HCT116 (cell line): ENCODE data around the gene NAT8. TPM values are rescaled to one million over a fixed set of nuclear protein-coding genes. Genes with fewer than 3 reads are reported as not detected.

Source experiments
- ATAC-seq: fragments of 200-7000 bp; cut with Tn5 transposase; 2 replicates; pipeline ENCODE4 v1.9.1; 2020; ENCODE audit warnings: mild to moderate bottlenecking, moderate library complexity
- BruUV-seq: library from RNA; stranded (reverse); fragments of 400-500 nt; replicated peaks from 2 replicates; lab custom pipeline; 2021; lab: Mats Ljungman, UMichigan
- CTCF ChIA-PET: fragments of 300-600 bp; sonication (Branson Sonifier 250); formaldehyde crosslinking; loops from one replicate; lab custom pipeline; 2021; ENCODE audit warnings: antibody characterized with exemption; lab: Charles Lee
- POLR2A ChIA-PET: fragments of 300-600, 350-600 bp; sonication (Branson Sonifier 250); formaldehyde crosslinking; loops from one replicate; lab custom pipeline; 2021; ENCODE audit warnings: antibody characterized with exemption; lab: Charles Lee
- RAD21 ChIA-PET, 2 experiments: fragments of 300-600 bp; sonication (Branson Sonifier 250); formaldehyde crosslinking; loops; one replicate each; lab custom pipeline; 2023; ENCODE audit warnings: low total read pairs in 2 of 2; ENCODE audit not compliant: uncharacterized antibody in 2 of 2, unreplicated experiment in 2 of 2, low non-redundant PET in 1 of 2; lab: Charles Lee
- DNase-seq: peaks from one replicate; pipeline ENCODE4 v3.0.0-alpha.2; 2010; ENCODE audit warnings: low read depth, low spot score
- H2AFZ ChIP-seq: fragments of 200-600 bp; shearing (Covaris generic), sonication (generic); 2 replicates; pipeline ENCODE4 v1.6.1; 2017; ENCODE audit warnings: low read depth, mixed run types, mixed read lengths, antibody characterized with exemption, low read length; ENCODE audit not compliant: poor library complexity, severe bottlenecking
- H3K27ac ChIP-seq: 2 replicates; pipeline ENCODE4 v1.5.1; 2012; ENCODE audit warnings: low read depth, low read length
- H3K27me3 ChIP-seq: fragments of 200-600 bp; sonication (generic); 2 replicates; pipeline ENCODE4 v1.6.1; 2016; ENCODE audit warnings: mixed run types, low read length, mixed read lengths; ENCODE audit not compliant: insufficient read depth
- H3K36me3 ChIP-seq, 2 experiments: fragments of 200-500 bp in 1 of 2; fragments of 200-600 bp in 1 of 2; sonication (Bioruptor generic) in 1 of 2; sonication (generic) in 1 of 2; 2 replicates each; pipeline versions ENCODE4 v1.5.1 to v1.6.1; 2014 to 2016; ENCODE audit warnings: low read length in 2 of 2, inconsistent platforms in 1 of 2, mixed read lengths in 1 of 2, mixed run types in 1 of 2; ENCODE audit not compliant: insufficient read depth in 2 of 2, control insufficient read depth in 1 of 2
- H3K4me1 ChIP-seq, 2 experiments: fragments of 200-600 bp in 1 of 2; sonication (generic) in 1 of 2; 2 replicates each; pipeline versions ENCODE4 v1.5.1 to v1.6.1; 2012 to 2017; ENCODE audit warnings: low read length in 2 of 2, inconsistent platforms in 1 of 2, mild to moderate bottlenecking in 1 of 2, mixed read lengths in 1 of 2, mixed run types in 1 of 2, moderate library complexity in 1 of 2; ENCODE audit not compliant: insufficient read depth in 2 of 2, control insufficient read depth in 1 of 2
- H3K4me2 ChIP-seq: fragments of 200-600 bp; sonication (generic); 2 replicates; pipeline ENCODE4 v1.6.1; 2017; ENCODE audit warnings: mixed run types, low read length, mixed read lengths
- H3K4me3 ChIP-seq, 2 experiments: fragments of 200-600 bp in 1 of 2; sonication (generic) in 1 of 2; replicated peaks in 1 of 2; 2 replicates each; pipeline ENCODE4 v1.5.1; 2011 to 2016; ENCODE audit warnings: low read length in 2 of 2, control low read depth in 1 of 2, low read depth in 1 of 2, mild to moderate bottlenecking in 1 of 2, mixed read lengths in 1 of 2, mixed run types in 1 of 2
- H3K79me2 ChIP-seq: fragments of 200-600 bp; sonication (generic); 2 replicates; pipeline ENCODE4 v1.6.1; 2017; ENCODE audit warnings: mild to moderate bottlenecking, mixed run types, low read length, moderate library complexity, mixed read lengths; ENCODE audit not compliant: insufficient read depth
- H3K9ac ChIP-seq: fragments of 200-600 bp; sonication (generic); 2 replicates; pipeline ENCODE4 v1.6.1; 2016; ENCODE audit warnings: low read length, mixed read lengths
- H3K9me2 ChIP-seq: fragments of 200-600 bp; sonication (generic), shearing (Covaris generic); 2 replicates; pipeline ENCODE4 v1.6.1; 2017; ENCODE audit warnings: mixed run types, mild to moderate bottlenecking, moderate library complexity; ENCODE audit not compliant: insufficient read depth
- H3K9me3 ChIP-seq, 2 experiments: fragments of 200-500 bp in 1 of 2; fragments of 200-600 bp in 1 of 2; sonication (Bioruptor generic) in 1 of 2; sonication (generic) in 1 of 2; 2 replicates each; pipeline ENCODE4 v1.6.1; 2014 to 2017; ENCODE audit warnings: low read length in 2 of 2, mixed read lengths in 2 of 2, inconsistent platforms in 1 of 2, low read depth in 1 of 2, mild to moderate bottlenecking in 1 of 2, mixed run types in 1 of 2, moderate library complexity in 1 of 2; ENCODE audit not compliant: control insufficient read depth in 1 of 2, insufficient read depth in 1 of 2
- H4K20me1 ChIP-seq: fragments of 200-600 bp; sonication (generic), shearing (Covaris generic); 2 replicates; pipeline ENCODE4 v1.6.1; 2017; ENCODE audit warnings: mixed run types, mild to moderate bottlenecking, moderate library complexity; ENCODE audit not compliant: insufficient read depth
- ATF3 ChIP-seq: IDR thresholded peaks from 2 replicates; pipeline ENCODE4 v1.6.1; 2012
- CEBPB ChIP-seq: IDR thresholded peaks from 2 replicates; pipeline ENCODE4 v1.6.1; 2012; ENCODE audit warnings: low read depth
- EGR1 ChIP-seq: IDR thresholded peaks from 2 replicates; pipeline ENCODE4 v1.6.1; 2012; ENCODE audit warnings: low read depth
- ELF1 ChIP-seq: IDR thresholded peaks from 2 replicates; pipeline ENCODE4 v1.6.1; 2012; ENCODE audit warnings: low read depth, borderline replicate concordance
- JUND ChIP-seq: IDR thresholded peaks from 2 replicates; pipeline ENCODE4 v1.6.1; 2012
- POLR2AphosphoS5 ChIP-seq: IDR thresholded peaks from 2 replicates; pipeline ENCODE4 v1.6.1; 2011; ENCODE audit warnings: mild to moderate bottlenecking, low read depth, low read length, moderate library complexity
- RAD21 ChIP-seq: IDR thresholded peaks from 2 replicates; pipeline ENCODE4 v1.6.1; 2012; ENCODE audit warnings: low read depth, mild to moderate bottlenecking
- SIN3A ChIP-seq: IDR thresholded peaks from 2 replicates; pipeline ENCODE4 v1.6.1; 2012; ENCODE audit warnings: low read depth
- SRF ChIP-seq: IDR thresholded peaks from 2 replicates; pipeline ENCODE4 v1.6.1; 2012; ENCODE audit warnings: low read depth
- ZBTB33 ChIP-seq: IDR thresholded peaks from 2 replicates; pipeline ENCODE4 v1.6.1; 2011; ENCODE audit warnings: mild to moderate bottlenecking, low read length, moderate library complexity; ENCODE audit not compliant: insufficient replicate concordance; ENCODE audit errors: extremely low read depth
- intact Hi-C: fragments of 100-400 bp; cut with micrococcal nuclease; formaldehyde crosslinking; loops from 2 replicates; pipeline ENCODE4 v1.10.0; 2022
- total RNA-seq: library from RNA; stranded (reverse); gene quantifications from one replicate; pipeline ENCODE4 v1.2.1, GENCODE V29; 2021; ENCODE audit not compliant: unreplicated experiment
- TF ChIP-seq, protein P1 (sequence below), 3 experiments: fragments of 200-600 bp in 1 of 3; sonication (generic) in 1 of 3; IDR thresholded peaks in 2 of 3; conservative IDR thresholded peaks in 1 of 3; 2 replicates each; pipeline ENCODE4 v1.5.1; 2012 to 2017; ENCODE audit warnings: low read depth in 2 of 3, low read length in 2 of 3, antibody characterized with exemption in 1 of 3, borderline replicate concordance in 1 of 3, control low read depth in 1 of 3, mild to moderate bottlenecking in 1 of 3, mixed read lengths in 1 of 3, mixed run types in 1 of 3, moderate library complexity in 1 of 3; ENCODE audit not compliant: insufficient read depth in 1 of 3

The NAT8 gene
- total RNA-seq, 1 experiment from 2014 or later = not detected

- H3K27me3 ChIP-seq = no peaks in the 10 kb centered on the region
- POLR2A ChIA-PET = no interaction called here
- no peaks in the 10 kb centered on the region for H3K79me2 ChIP-seq
- CTCF ChIA-PET = no interaction called here
- DNase-seq (no peak), ATAC-seq (no peak)
- intact Hi-C loops = no loop called here
- no peaks in the 10 kb centered on the region for H4K20me1 ChIP-seq
- no TSS peak for BruUV-seq
- no peak overlapping the region for H2AFZ ChIP-seq
- H3K4me3 ChIP-seq = no peak overlapping the region
- no peak for TF ChIP-seq POLR2AphosphoS5
- no peaks in the 10 kb centered on the region for H3K9me3 ChIP-seq
- H3K9me2 ChIP-seq = no peaks in the 10 kb centered on the region
- RAD21 ChIA-PET = no interaction called here
- no peak overlapping the region for H3K4me2 ChIP-seq
- no peak overlapping the region for H3K9ac ChIP-seq
- H3K36me3 ChIP-seq = no peaks in the 10 kb centered on the region
- no peak overlapping the region for H3K27ac ChIP-seq
- H3K4me1 ChIP-seq = no peaks in the 10 kb centered on the region
These were observed 40.4 kb downstream of the NAT8 start for GRCh38 chr2:73601780-73602179.

DNA sequence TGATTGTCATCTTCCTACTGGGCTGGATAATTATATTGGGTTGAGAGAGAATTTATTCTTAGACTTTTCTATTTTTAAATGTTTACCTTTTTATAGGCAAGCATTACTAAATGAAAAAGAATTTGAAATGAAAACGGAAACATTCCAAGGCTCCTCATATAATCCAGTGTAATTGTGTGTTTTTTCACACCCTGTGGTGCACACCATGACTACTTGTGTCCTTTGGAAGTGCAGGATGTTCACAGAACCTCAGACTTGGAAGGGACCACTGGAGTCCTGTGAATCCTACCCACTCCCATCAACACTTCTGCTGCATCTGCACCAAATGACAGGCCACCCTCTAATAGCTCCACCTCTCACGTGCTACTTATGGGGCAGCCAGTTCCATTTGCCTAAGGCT, 48.0 kb downstream of the NAT8 start:
- intact Hi-C loops = no loop called here
- no peaks in the 10 kb centered on the region for H3K79me2 ChIP-seq

More for the DNA sequence above, 48.0 kb downstream of the NAT8 start:
- Histone ChIP-seq H3K4me2 (no peak overlapping the region), H2AFZ (no peak overlapping the region), H3K27me3 (no peaks in the 10 kb centered on the region), H3K9me2 (no peaks in the 10 kb centered on the region), H4K20me1 (no peaks in the 10 kb centered on the region), H3K4me3 (no peak overlapping the region), H3K27ac (no peak overlapping the region), H3K9ac (no peak overlapping the region), H3K9me3 (no peaks in the 10 kb centered on the region), H3K4me1 (no peaks in the 10 kb centered on the region), H3K36me3 (no peaks in the 10 kb centered on the region)
- ATAC-seq (no peak), DNase-seq (no peak)
- ChIA-PET CTCF (no interaction called here), RAD21 (no interaction called here), POLR2A (no interaction called here)
- BruUV-seq = no TSS peak
- no peak for TF ChIP-seq RAD21
- no peak for TF ChIP-seq SRF
- no peak for TF ChIP-seq SIN3A
- TF ChIP-seq, protein P1, sequence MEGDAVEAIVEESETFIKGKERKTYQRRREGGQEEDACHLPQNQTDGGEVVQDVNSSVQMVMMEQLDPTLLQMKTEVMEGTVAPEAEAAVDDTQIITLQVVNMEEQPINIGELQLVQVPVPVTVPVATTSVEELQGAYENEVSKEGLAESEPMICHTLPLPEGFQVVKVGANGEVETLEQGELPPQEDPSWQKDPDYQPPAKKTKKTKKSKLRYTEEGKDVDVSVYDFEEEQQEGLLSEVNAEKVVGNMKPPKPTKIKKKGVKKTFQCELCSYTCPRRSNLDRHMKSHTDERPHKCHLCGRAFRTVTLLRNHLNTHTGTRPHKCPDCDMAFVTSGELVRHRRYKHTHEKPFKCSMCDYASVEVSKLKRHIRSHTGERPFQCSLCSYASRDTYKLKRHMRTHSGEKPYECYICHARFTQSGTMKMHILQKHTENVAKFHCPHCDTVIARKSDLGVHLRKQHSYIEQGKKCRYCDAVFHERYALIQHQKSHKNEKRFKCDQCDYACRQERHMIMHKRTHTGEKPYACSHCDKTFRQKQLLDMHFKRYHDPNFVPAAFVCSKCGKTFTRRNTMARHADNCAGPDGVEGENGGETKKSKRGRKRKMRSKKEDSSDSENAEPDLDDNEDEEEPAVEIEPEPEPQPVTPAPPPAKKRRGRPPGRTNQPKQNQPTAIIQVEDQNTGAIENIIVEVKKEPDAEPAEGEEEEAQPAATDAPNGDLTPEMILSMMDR (IDR thresholded peaks at IDR 0.05 in 2 of 3, conservative IDR thresholded peaks at IDR 0.05 in 1 of 3; ENCODE audit: borderline replicate concordance in 1 of 3, insufficient read depth in 1 of 3, low read depth in 2 of 3, low read length in 2 of 3) = no peak
- no peak for TF ChIP-seq EGR1
- TF ChIP-seq ELF1 = no peak
- TF ChIP-seq CEBPB = no peak
- TF ChIP-seq POLR2AphosphoS5 = no peak
- no peak for TF ChIP-seq JUND
- TF ChIP-seq ZBTB33 = no peak
- no peak for TF ChIP-seq ATF3
